HCT116 (cell line): Measurements from ENCODE around the gene SETD6. TPM values are rescaled to one million over a fixed set of nuclear protein-coding genes. Genes with fewer than 3 reads are reported as not detected.

Source experiments
- ATAC-seq: fragments of 200-7000 bp; cut with Tn5 transposase; 2 replicates; pipeline ENCODE4 v1.9.1; 2020; ENCODE audit warnings: mild to moderate bottlenecking, moderate library complexity
- BruUV-seq: library from RNA; stranded (reverse); fragments of 400-500 nt; replicated peaks from 2 replicates; lab custom pipeline; 2021; lab: Mats Ljungman, UMichigan
- CTCF ChIA-PET: fragments of 300-600 bp; sonication (Branson Sonifier 250); formaldehyde crosslinking; loops from one replicate; lab custom pipeline; 2021; ENCODE audit warnings: antibody characterized with exemption; lab: Charles Lee
- POLR2A ChIA-PET: fragments of 300-600, 350-600 bp; sonication (Branson Sonifier 250); formaldehyde crosslinking; loops from one replicate; lab custom pipeline; 2021; ENCODE audit warnings: antibody characterized with exemption; lab: Charles Lee
- RAD21 ChIA-PET, 2 experiments: fragments of 300-600 bp; sonication (Branson Sonifier 250); formaldehyde crosslinking; loops; one replicate each; lab custom pipeline; 2023; ENCODE audit warnings: low total read pairs in 2 of 2; ENCODE audit not compliant: uncharacterized antibody in 2 of 2, unreplicated experiment in 2 of 2, low non-redundant PET in 1 of 2; lab: Charles Lee
- DNase-seq: peaks from one replicate; pipeline ENCODE4 v3.0.0-alpha.2; 2010; ENCODE audit warnings: low read depth, low spot score
- H2AFZ ChIP-seq: fragments of 200-600 bp; shearing (Covaris generic), sonication (generic); 2 replicates; pipeline ENCODE4 v1.6.1; 2017; ENCODE audit warnings: low read depth, mixed run types, mixed read lengths, antibody characterized with exemption, low read length; ENCODE audit not compliant: poor library complexity, severe bottlenecking
- H3K27ac ChIP-seq: 2 replicates; pipeline ENCODE4 v1.5.1; 2012; ENCODE audit warnings: low read depth, low read length
- H3K27me3 ChIP-seq: fragments of 200-600 bp; sonication (generic); 2 replicates; pipeline ENCODE4 v1.6.1; 2016; ENCODE audit warnings: mixed run types, low read length, mixed read lengths; ENCODE audit not compliant: insufficient read depth
- H3K36me3 ChIP-seq, 2 experiments: fragments of 200-500 bp in 1 of 2; fragments of 200-600 bp in 1 of 2; sonication (Bioruptor generic) in 1 of 2; sonication (generic) in 1 of 2; 2 replicates each; pipeline versions ENCODE4 v1.5.1 to v1.6.1; 2014 to 2016; ENCODE audit warnings: low read length in 2 of 2, inconsistent platforms in 1 of 2, mixed read lengths in 1 of 2, mixed run types in 1 of 2; ENCODE audit not compliant: insufficient read depth in 2 of 2, control insufficient read depth in 1 of 2
- H3K4me1 ChIP-seq, 2 experiments: fragments of 200-600 bp in 1 of 2; sonication (generic) in 1 of 2; 2 replicates each; pipeline versions ENCODE4 v1.5.1 to v1.6.1; 2012 to 2017; ENCODE audit warnings: low read length in 2 of 2, inconsistent platforms in 1 of 2, mild to moderate bottlenecking in 1 of 2, mixed read lengths in 1 of 2, mixed run types in 1 of 2, moderate library complexity in 1 of 2; ENCODE audit not compliant: insufficient read depth in 2 of 2, control insufficient read depth in 1 of 2
- H3K4me2 ChIP-seq: fragments of 200-600 bp; sonication (generic); 2 replicates; pipeline ENCODE4 v1.6.1; 2017; ENCODE audit warnings: mixed run types, low read length, mixed read lengths
- H3K4me3 ChIP-seq, 2 experiments: fragments of 200-600 bp in 1 of 2; sonication (generic) in 1 of 2; replicated peaks in 1 of 2; 2 replicates each; pipeline ENCODE4 v1.5.1; 2011 to 2016; ENCODE audit warnings: low read length in 2 of 2, control low read depth in 1 of 2, low read depth in 1 of 2, mild to moderate bottlenecking in 1 of 2, mixed read lengths in 1 of 2, mixed run types in 1 of 2
- H3K79me2 ChIP-seq: fragments of 200-600 bp; sonication (generic); 2 replicates; pipeline ENCODE4 v1.6.1; 2017; ENCODE audit warnings: mild to moderate bottlenecking, mixed run types, low read length, moderate library complexity, mixed read lengths; ENCODE audit not compliant: insufficient read depth
- H3K9ac ChIP-seq: fragments of 200-600 bp; sonication (generic); 2 replicates; pipeline ENCODE4 v1.6.1; 2016; ENCODE audit warnings: low read length, mixed read lengths
- H3K9me2 ChIP-seq: fragments of 200-600 bp; sonication (generic), shearing (Covaris generic); 2 replicates; pipeline ENCODE4 v1.6.1; 2017; ENCODE audit warnings: mixed run types, mild to moderate bottlenecking, moderate library complexity; ENCODE audit not compliant: insufficient read depth
- H3K9me3 ChIP-seq, 2 experiments: fragments of 200-500 bp in 1 of 2; fragments of 200-600 bp in 1 of 2; sonication (Bioruptor generic) in 1 of 2; sonication (generic) in 1 of 2; 2 replicates each; pipeline ENCODE4 v1.6.1; 2014 to 2017; ENCODE audit warnings: low read length in 2 of 2, mixed read lengths in 2 of 2, inconsistent platforms in 1 of 2, low read depth in 1 of 2, mild to moderate bottlenecking in 1 of 2, mixed run types in 1 of 2, moderate library complexity in 1 of 2; ENCODE audit not compliant: control insufficient read depth in 1 of 2, insufficient read depth in 1 of 2
- H4K20me1 ChIP-seq: fragments of 200-600 bp; sonication (generic), shearing (Covaris generic); 2 replicates; pipeline ENCODE4 v1.6.1; 2017; ENCODE audit warnings: mixed run types, mild to moderate bottlenecking, moderate library complexity; ENCODE audit not compliant: insufficient read depth
- CBX3 ChIP-seq: IDR thresholded peaks from 2 replicates; pipeline ENCODE4 v1.6.1; 2012; ENCODE audit warnings: low read depth
- EGR1 ChIP-seq: IDR thresholded peaks from 2 replicates; pipeline ENCODE4 v1.6.1; 2012; ENCODE audit warnings: low read depth
- ELF1 ChIP-seq: IDR thresholded peaks from 2 replicates; pipeline ENCODE4 v1.6.1; 2012; ENCODE audit warnings: low read depth, borderline replicate concordance
- EZH2 ChIP-seq: fragments of 200-600 bp; sonication (generic); IDR thresholded peaks from 2 replicates; pipeline ENCODE4 v1.6.1; 2017; ENCODE audit warnings: antibody characterized with exemption, mixed run types
- EZH2phosphoT487 ChIP-seq: fragments of 200-600 bp; IDR thresholded peaks from 2 replicates; pipeline ENCODE4 v1.6.1; 2018; ENCODE audit warnings: antibody characterized with exemption, borderline replicate concordance
- FOSL1 ChIP-seq: IDR thresholded peaks from 2 replicates; pipeline ENCODE4 v1.6.1; 2012; ENCODE audit warnings: low read depth
- JUND ChIP-seq: IDR thresholded peaks from 2 replicates; pipeline ENCODE4 v1.6.1; 2012
- POLR2A ChIP-seq: IDR thresholded peaks from 2 replicates; pipeline ENCODE4 v1.7.0; 2011; ENCODE audit warnings: borderline replicate concordance; ENCODE audit not compliant: insufficient read depth, insufficient read length; ENCODE audit errors: extremely low read depth
- POLR2AphosphoS5 ChIP-seq: IDR thresholded peaks from 2 replicates; pipeline ENCODE4 v1.6.1; 2011; ENCODE audit warnings: mild to moderate bottlenecking, low read depth, low read length, moderate library complexity
- SIN3A ChIP-seq: IDR thresholded peaks from 2 replicates; pipeline ENCODE4 v1.6.1; 2012; ENCODE audit warnings: low read depth
- SP1 ChIP-seq: IDR thresholded peaks from 2 replicates; pipeline ENCODE4 v1.6.1; 2012; ENCODE audit warnings: low read depth
- SRF ChIP-seq: IDR thresholded peaks from 2 replicates; pipeline ENCODE4 v1.6.1; 2012; ENCODE audit warnings: low read depth
- TCF7L2 ChIP-seq: IDR thresholded peaks from 2 replicates; pipeline ENCODE4 v1.7.0; 2011; ENCODE audit warnings: borderline replicate concordance, inconsistent platforms; ENCODE audit not compliant: insufficient read depth, insufficient read length; ENCODE audit errors: extremely low read depth
- intact Hi-C: fragments of 100-400 bp; cut with micrococcal nuclease; formaldehyde crosslinking; loops from 2 replicates; pipeline ENCODE4 v1.10.0; 2022
- total RNA-seq: library from RNA; stranded (reverse); gene quantifications from one replicate; pipeline ENCODE4 v1.2.1, GENCODE V29; 2021; ENCODE audit not compliant: unreplicated experiment
- TF ChIP-seq, protein P1 (sequence below): IDR thresholded peaks from 2 replicates; pipeline ENCODE4 v1.6.1; 2012
- TF ChIP-seq, protein P2 (sequence below), 3 experiments: fragments of 200-600 bp in 1 of 3; sonication (generic) in 1 of 3; IDR thresholded peaks in 2 of 3; conservative IDR thresholded peaks in 1 of 3; 2 replicates each; pipeline ENCODE4 v1.5.1; 2012 to 2017; ENCODE audit warnings: low read depth in 2 of 3, low read length in 2 of 3, antibody characterized with exemption in 1 of 3, borderline replicate concordance in 1 of 3, control low read depth in 1 of 3, mild to moderate bottlenecking in 1 of 3, mixed read lengths in 1 of 3, mixed run types in 1 of 3, moderate library complexity in 1 of 3; ENCODE audit not compliant: insufficient read depth in 1 of 3
- TF ChIP-seq, protein P3 (sequence below): IDR thresholded peaks from 2 replicates; pipeline ENCODE4 v1.6.1; 2011; ENCODE audit warnings: mild to moderate bottlenecking, low read length, moderate library complexity; ENCODE audit not compliant: insufficient replicate concordance; ENCODE audit errors: extremely low read depth
- TF ChIP-seq, protein P4 (sequence below): IDR thresholded peaks from 2 replicates; pipeline ENCODE4 v1.6.1; 2012

Gene SETD6
- total RNA-seq, 1 experiment from 2014 or later: 26.6 TPM

DNA sequence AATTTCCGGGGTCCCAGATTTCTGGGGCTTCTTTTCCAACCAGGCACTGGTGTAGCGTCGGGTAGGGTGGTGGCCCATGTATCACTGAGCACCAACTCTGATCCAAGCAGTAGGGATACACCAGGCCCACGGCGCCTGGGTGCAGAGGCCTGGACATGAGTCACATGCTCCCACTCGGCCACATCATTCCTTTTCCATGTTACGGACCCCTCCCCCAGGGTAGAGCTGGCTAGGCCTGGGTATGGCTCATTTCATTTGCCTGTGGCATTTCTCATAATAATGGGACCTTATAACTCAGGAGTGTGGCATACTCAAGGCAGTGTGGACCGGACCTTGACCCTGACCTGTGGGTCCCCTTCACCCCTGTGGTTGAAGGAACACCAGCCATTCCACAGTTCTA lies 33.4 kb upstream of the SETD6 start:
- no peak for TF ChIP-seq SP1
- H3K4me1 ChIP-seq: no peaks in the 10 kb centered on the region
- H3K36me3 ChIP-seq: no peaks in the 10 kb centered on the region
- H3K27me3 ChIP-seq: no peaks in the 10 kb centered on the region
- POLR2A ChIA-PET: no interaction called here
- CTCF ChIA-PET: no interaction called here
- H2AFZ ChIP-seq: no peak overlapping the region
- H3K9me2 ChIP-seq: no peaks in the 10 kb centered on the region
- H4K20me1 ChIP-seq: no peaks in the 10 kb centered on the region
- DNase-seq (no peak), ATAC-seq (no peak)
- no peak overlapping the region for H3K27ac ChIP-seq
- H3K79me2 ChIP-seq: no peaks in the 10 kb centered on the region
- no peak overlapping the region for H3K4me3 ChIP-seq
- H3K9ac ChIP-seq: no peak overlapping the region
- no TSS peak for BruUV-seq
- H3K4me2 ChIP-seq: no peak overlapping the region
- RAD21 ChIA-PET: no interaction called here
- intact Hi-C loops: no loop called here
- no peaks in the 10 kb centered on the region for H3K9me3 ChIP-seq

DNA sequence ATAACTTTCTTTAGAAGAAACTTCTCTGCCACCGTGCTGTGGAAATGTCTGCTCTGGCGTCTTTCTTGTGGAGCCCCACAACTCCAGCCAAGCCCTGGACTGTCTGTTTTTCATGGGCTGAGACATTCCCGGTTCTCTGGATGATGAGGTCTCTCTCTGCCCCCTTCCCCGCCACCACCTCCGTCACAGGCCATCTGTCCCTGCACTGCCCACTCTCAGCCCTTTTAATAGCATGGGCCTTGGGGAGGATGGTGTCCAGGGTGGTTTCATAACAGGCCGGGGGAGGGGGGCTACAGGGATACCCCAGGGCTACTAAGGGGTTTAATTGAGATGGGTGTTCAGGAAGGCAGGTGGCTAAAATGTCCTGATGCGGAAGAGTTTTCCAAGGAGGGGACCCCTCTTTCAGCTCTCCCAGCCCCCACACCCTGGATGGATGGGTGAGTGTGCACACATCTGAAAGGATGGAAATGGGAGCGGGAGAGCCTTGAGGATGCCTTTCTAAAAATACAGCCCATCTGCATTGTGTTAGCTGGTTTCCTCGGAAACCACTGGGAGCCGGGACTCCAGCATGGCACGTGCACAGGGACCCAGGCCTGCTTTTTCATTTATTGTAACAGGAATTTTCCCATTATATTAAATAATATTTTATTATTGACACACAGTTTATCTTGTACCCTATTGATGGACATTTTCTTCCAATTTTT lies 30.0 kb upstream of the SETD6 start:
- ChIA-PET POLR2A (no interaction called here), RAD21 (no interaction called here), CTCF (interaction anchor here (1.3 to 5.0 kb wide), 3 partner anchors 146 to 176 kb away, joined by 7 to 92 read pairs (median 18); no protein-coding TSS in a partner anchor)
- intact Hi-C loops: loop anchor here (5.0 kb wide), 2 partner anchors 343 to 463 kb away; no protein-coding TSS in a partner anchor
- Histone ChIP-seq H3K9me3 (no peaks in the 10 kb centered on the region), H3K9ac (no peak overlapping the region), H3K4me3 (no peak overlapping the region), H2AFZ (no peak overlapping the region), H4K20me1 (no peaks in the 10 kb centered on the region), H3K79me2 (no peaks in the 10 kb centered on the region), H3K9me2 (no peaks in the 10 kb centered on the region), H3K36me3 (no peaks in the 10 kb centered on the region), H3K27me3 (no peaks in the 10 kb centered on the region), H3K4me2 (no peak overlapping the region), H3K4me1 (peaks cover 0 to 3% of the 10 kb centered on the region in 2 experiments; a peak in 1 of 4 replicates), H3K27ac (no peak overlapping the region)
- DNase-seq: no peak
- ATAC-seq: no peak
- no TSS peak for BruUV-seq
- no peak for TF ChIP-seq EGR1
- no peak for TF ChIP-seq POLR2A
- TF ChIP-seq POLR2AphosphoS5: no peak
- TF ChIP-seq JUND: no peak
- TF ChIP-seq FOSL1: no peak
- no peak for TF ChIP-seq EZH2phosphoT487
- TF ChIP-seq SIN3A: no peak
- no peak for TF ChIP-seq TCF7L2
- no peak for TF ChIP-seq EZH2
- TF ChIP-seq, protein P1, sequence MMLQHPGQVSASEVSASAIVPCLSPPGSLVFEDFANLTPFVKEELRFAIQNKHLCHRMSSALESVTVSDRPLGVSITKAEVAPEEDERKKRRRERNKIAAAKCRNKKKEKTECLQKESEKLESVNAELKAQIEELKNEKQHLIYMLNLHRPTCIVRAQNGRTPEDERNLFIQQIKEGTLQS: no peak
- no peak for TF ChIP-seq CBX3
- TF ChIP-seq, protein P2, sequence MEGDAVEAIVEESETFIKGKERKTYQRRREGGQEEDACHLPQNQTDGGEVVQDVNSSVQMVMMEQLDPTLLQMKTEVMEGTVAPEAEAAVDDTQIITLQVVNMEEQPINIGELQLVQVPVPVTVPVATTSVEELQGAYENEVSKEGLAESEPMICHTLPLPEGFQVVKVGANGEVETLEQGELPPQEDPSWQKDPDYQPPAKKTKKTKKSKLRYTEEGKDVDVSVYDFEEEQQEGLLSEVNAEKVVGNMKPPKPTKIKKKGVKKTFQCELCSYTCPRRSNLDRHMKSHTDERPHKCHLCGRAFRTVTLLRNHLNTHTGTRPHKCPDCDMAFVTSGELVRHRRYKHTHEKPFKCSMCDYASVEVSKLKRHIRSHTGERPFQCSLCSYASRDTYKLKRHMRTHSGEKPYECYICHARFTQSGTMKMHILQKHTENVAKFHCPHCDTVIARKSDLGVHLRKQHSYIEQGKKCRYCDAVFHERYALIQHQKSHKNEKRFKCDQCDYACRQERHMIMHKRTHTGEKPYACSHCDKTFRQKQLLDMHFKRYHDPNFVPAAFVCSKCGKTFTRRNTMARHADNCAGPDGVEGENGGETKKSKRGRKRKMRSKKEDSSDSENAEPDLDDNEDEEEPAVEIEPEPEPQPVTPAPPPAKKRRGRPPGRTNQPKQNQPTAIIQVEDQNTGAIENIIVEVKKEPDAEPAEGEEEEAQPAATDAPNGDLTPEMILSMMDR (IDR thresholded peaks at IDR 0.05 in 2 of 3, conservative IDR thresholded peaks at IDR 0.05 in 1 of 3; ENCODE audit: borderline replicate concordance in 1 of 3, insufficient read depth in 1 of 3, low read depth in 2 of 3, low read length in 2 of 3): no peak
- TF ChIP-seq, protein P3, sequence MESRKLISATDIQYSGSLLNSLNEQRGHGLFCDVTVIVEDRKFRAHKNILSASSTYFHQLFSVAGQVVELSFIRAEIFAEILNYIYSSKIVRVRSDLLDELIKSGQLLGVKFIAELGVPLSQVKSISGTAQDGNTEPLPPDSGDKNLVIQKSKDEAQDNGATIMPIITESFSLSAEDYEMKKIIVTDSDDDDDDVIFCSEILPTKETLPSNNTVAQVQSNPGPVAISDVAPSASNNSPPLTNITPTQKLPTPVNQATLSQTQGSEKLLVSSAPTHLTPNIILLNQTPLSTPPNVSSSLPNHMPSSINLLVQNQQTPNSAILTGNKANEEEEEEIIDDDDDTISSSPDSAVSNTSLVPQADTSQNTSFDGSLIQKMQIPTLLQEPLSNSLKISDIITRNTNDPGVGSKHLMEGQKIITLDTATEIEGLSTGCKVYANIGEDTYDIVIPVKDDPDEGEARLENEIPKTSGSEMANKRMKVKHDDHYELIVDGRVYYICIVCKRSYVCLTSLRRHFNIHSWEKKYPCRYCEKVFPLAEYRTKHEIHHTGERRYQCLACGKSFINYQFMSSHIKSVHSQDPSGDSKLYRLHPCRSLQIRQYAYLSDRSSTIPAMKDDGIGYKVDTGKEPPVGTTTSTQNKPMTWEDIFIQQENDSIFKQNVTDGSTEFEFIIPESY: no peak
- TF ChIP-seq SRF: no peak
- TF ChIP-seq ELF1: no peak
- TF ChIP-seq SP1: no peak
- TF ChIP-seq, protein P4, sequence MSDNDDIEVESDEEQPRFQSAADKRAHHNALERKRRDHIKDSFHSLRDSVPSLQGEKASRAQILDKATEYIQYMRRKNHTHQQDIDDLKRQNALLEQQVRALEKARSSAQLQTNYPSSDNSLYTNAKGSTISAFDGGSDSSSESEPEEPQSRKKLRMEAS: no peak
